Measurements from ENCODE around the gene PNISR. TPM values are rescaled to one million over a fixed set of nuclear protein-coding genes. Genes with fewer than 3 reads are reported as not detected.

PNISR gene
- polyA plus RNA-seq, 12 donors = 86.9 to 288 (median 155) TPM

DNA sequence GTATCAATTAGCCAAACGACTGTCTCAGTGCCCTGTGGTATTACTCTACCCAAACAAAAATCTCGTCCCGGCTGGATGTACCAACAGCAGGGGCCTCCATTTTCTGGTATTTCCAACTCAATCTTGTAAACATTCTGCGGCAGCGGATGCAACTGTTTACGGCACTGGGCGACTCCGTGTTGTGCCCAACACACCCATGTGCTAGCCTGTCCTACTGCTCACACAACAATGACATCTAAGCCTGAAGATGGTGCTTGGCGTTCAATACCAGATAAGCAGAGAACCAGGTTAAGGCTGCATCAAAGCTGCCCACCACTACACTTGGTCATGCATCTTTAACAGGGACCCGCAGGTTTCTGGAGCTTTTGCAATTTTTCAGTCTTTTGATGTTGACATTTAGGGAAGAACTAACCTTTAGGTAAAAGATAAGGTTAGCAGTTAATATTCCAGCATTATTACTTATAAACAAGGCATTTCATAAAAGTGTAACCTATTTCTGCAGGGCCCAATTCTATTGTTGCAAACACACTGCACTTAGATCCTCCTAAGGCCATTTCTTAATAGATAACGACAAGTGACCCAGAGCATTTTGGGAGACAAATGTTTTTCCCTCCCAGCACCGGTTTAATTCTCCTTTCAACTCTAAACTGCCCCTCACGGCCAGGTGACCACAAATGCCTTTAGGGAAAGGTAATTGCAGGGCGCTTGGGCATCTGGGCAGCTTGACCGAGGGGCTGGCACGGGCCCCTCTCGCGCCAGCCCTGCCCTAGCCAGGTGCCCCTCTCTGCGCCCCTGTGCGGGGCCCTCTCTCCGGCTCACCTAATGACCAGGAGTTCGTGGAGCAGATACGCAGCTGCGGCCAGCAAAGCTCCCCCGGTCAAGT, 76.6 kb downstream of the PNISR start:
- DNase-seq = no peak

Other genes starting within 250 kb of the PNISR start
- 1 to 10 TPM in 10 of 12 donors, not detected in 2; 1.2 to 9.0 (median 2.8) TPM for gene FAXC, start 75.6 kb downstream of the PNISR start, polyA plus RNA-seq (ENCODE audit: insufficient read length in 12 of 12)
- 10 to 100 TPM in 3 of 12 donors, 1 to 10 TPM in 7, not detected in 2; 6.5 to 10.7 (median 9.8) TPM for gene COQ3, start 31.1 kb downstream of the PNISR start, polyA plus RNA-seq (ENCODE audit: insufficient read length in 12 of 12)
- 10 to 100 TPM in 4 of 12 donors, 1 to 10 TPM in 7, not detected in 1; 5.3 to 12.7 (median 9.4) TPM for gene USP45, start 90.1 kb upstream of the PNISR start, polyA plus RNA-seq (ENCODE audit: insufficient read length in 12 of 12)
- gene CCNC, start 143.4 kb upstream of the PNISR start, polyA plus RNA-seq (ENCODE audit: insufficient read length in 12 of 12) = 10 to 100 TPM in 11 of 12 donors, not detected in 1; 24.2 to 63.9 (median 53.4) TPM
- under 1 TPM in 1 of 12 donors, not detected in 11; 0.07 TPM for gene PRDM13, start 181.5 kb upstream of the PNISR start, polyA plus RNA-seq (ENCODE audit: insufficient read length in 12 of 12)

Data from muscle of arm (tissue), 12 donors.